Posterior cingulate gyrus (tissue), 11 donors: ENCODE data around the gene ZNF407.
A peak's percentile ranks its signal among the peaks of the same experiment; 100 is the strongest.
"Not testable (repeated sequence)": the region's sequence is repeated elsewhere in the genome, so short reads cannot be mapped to it uniquely, and the experiment has no call there.

Experiments
- DNase-seq, 10 donors: peaks; one replicate each; pipeline versions ENCODE4 v3.0.0 to v3.0.0-alpha.2; 2020 to 2021; ENCODE audit warnings: mixed read lengths in 3 of 10
- intact Hi-C: fragments of 100-400 bp; cut with DNase I; formaldehyde crosslinking; loops from one replicate; pipeline ENCODE4 v1.15.1; 2023

ZNF407 gene

DNA sequence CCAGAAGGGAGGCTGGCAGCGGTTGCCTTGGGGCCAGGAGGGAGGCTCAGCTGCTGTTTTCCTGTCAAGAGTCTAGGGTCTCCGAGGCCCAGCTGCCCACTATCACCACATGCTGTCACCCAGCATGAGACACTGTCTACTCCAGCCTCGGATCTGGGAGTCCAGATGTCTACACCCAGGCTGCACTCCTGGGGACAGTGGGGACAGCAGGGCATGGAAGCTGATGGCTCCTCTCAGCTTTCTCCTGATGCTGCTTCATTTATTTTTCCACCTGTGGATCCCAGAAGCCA is 477.3 kb downstream of the ZNF407 start:
- intact Hi-C loops, result no loop called here
- DNase-seq, result peak in 1 of 10 donors; percentile 26

DNA sequence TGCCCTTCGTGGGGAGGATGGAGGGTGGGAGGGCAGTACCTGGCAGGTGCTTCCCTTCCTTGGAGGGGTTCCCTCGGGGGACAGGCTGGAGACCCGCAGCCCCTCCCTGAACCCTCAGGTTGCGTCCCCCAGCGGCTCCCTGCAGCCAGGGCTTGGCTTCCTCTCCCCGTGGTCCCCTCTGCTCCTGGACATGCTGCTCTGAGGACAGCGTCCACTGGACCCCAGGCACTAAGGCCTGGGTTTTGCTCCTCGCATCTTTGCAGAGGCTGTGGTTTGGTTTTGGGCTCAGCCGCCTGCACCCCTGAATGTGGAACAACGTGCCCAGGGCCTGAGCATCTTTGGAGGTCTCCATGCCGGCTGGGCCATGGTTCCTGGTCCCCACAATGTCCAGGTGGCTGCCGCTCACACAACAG is 477.8 kb downstream of the ZNF407 start:
- intact Hi-C loops, result no loop called here
- no peak for DNase-seq

DNA sequence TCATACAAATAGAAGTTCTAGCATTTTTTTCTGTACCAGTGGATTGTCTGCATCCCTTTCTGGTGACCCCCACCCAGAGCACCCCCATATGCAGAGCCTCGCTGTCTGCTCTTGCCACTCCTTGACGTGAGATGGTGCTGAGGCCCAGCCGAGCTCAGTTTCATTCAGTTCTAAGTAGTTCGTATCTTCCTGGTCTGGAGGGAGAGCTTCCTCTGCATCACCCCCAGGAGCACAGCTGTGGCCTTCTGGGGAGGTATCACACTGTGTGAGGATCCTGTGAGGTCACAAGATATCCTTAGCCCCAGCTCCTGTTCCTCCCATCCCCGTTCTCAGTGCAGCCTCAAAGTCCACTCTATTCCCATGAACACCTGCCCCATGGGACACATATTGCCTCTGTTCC is 478.6 kb downstream of the ZNF407 start:
- no peak for DNase-seq
- intact Hi-C loops, result no loop called here

DNA sequence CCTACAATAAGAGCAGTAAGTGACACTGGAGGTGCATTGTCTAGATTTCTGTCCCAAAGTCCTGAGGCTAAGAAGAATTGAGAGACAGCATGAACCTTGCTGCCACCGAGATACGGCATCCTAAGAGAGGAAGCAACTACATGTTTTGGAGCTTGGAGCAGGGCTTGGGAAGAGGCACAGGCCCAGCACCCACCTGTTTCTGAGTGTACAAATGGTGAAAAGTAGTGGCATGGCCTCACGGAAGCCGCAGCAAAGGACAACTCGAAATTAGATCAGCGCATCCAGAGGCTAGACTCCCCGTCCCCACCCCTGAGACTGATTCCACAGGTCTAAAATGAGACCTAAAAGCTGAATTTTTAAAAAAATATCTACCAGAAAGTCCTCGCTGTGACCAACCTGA is 483.8 kb downstream of the ZNF407 start:
- intact Hi-C loops, result no loop called here
- peak in 1 of 10 donors; percentile 48 for DNase-seq

DNA sequence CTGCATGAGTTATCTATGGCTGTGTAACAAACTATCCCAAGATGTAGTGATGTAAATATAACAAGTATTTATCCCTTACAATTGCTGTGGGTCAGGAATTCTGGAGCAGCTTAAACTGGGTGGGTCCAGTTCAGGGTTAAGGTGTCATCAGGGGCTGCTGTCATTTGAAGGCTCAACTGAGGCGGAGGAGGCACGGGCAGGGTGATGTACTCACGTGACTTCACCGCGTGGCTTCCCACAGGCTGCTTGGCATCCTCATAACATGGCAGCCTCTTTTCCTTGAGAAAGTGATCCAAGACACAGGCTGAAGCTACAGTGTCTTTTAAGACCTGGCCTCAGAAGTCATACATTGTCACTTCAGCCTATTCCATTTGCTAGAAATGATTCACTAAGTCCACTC is 485.5 kb downstream of the ZNF407 start:
- no peak for DNase-seq
- intact Hi-C loops, result no loop called here

DNA sequence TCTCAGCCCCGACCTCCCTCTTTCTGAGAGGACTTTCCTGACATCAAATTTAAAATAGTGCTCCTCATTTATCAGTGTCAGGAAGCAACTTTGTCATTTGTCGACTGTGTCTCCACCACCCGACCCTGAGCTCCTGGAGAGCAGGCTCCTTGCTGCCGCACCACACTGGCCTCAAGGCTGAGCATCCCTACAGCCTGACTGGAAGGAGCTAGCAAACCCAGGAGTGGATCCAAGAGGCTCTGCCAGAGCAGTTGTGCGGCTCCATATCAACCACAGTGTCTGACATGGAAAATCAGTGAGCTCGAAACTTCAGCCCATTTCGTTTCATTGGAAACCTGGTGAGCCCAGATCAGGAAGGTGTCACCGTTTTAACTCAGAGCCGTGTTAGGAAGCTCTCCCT is 486.1 kb downstream of the ZNF407 start:
- intact Hi-C loops, result no loop called here
- DNase-seq, result peak in 1 of 10 donors; percentile 36

DNA sequence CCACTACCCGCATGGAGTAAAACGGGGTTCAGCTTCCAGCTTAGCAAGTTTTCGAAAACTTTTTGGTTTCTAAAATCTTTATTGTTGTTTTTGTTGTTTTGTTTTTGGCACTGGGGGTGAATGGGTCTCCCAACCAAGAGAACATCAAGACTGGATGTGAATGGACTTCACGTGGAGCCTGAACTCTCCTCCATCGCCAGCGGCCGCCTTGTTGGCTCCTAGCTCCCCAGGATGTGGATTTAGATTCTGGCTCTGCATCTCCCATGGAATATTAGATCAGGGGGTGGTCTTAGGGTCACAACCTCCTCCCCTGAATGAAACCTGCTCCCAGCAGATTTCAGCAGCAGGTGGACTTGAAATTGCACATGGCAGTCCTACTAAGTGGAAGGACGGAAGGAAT is 488.0 kb downstream of the ZNF407 start:
- intact Hi-C loops, result not testable (repeated sequence)

DNA sequence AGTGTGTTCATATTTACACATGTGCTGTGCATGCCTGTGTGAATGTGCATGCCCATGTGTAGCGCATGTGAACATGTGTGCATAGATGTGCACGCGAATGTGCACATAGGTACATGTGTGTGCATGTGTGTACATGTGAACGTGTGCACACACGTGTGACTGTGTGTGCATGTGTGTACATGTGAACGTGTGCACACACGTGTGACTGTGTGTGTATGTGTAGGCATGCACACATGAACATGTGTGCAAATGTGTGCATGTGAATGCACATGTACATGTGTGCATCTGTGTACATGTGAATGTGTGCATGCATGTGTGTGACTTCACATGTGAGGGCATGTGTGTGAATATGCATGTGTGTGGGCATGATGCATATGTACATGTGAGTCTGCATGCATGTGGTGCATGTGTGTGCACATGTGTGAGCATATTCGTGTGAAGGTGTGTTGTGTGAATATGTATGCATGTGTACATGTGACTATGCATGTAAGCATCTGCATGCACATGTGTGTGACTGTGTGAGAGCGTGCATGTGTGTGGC is 488.9 kb downstream of the ZNF407 start:
- no peak for DNase-seq
- intact Hi-C loops, result no loop called here

More for the DNA sequence above, 488.0 kb downstream of the ZNF407 start:
- peak in 2 of 10 donors; percentile 67 to 71 for DNase-seq

DNA sequence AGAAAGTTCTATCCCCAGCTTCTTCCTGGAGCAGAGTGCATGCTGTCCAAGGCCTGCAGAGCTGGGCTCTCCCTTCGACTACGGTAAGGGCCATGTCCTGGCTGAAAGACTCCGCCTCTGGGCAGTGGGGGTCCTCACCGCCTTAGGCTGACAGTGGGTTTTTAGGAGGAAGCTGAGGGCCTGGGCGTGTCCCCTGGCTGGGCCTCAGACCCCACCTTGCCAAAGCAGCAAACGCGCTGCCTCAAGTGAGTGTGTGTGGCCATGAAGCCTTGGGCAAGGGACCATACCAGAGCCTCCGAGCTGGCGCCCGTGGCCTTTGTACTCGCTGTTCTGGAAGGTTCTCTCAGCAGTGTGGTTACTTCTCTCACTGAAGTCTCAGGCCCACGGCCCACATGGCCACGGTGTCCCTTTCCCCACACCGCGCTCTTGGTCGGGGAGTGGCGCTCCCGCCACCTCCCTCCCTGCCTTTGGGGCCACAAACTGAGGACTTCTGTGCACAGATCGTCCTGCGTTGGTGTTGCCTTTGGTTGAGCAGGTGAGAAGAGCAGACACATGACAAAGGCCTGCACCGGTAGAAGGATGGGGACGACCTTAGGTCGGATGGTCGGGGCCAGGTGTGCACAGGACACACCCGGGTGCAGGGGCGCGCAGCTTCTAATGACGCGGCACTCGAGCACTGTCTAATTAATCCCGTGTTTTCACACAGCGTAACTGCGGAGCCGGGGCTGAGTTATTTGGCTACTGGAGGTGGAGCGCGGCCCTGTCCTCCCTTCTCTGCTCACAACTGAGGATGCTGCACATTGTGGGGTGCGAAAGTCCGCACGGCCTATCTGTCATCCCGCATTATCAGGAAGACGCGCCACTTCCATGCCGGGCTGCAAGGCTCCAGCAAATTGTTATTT is 489.7 kb downstream of the ZNF407 start:
- peak in 2 of 10 donors; percentile 66 to 77 for DNase-seq
- intact Hi-C loops, result no loop called here

DNA sequence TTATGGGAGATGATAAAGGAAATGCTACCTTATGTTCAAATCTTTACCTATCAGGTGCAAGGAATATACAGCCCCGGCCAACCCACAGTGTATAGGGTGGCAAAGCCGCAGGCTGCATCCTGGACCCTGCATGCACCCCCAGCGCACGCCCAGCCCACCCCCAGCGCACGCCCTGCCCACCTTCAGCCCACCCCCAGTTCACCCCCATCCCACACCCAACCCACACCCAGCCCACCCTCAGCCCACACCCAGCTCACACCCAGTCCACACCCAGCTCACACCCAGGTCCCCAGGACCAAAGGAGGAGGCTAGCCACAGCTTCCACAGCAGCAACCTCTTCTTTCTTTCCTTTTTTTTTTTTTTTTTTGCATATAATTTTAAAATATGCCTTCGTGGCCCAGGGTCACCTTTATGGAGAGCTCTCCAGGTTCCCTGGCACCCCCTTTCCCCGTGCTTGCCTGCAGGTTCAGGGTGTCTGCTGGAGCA is 490.4 kb downstream of the ZNF407 start:
- intact Hi-C loops, result no loop called here
- DNase-seq, result peak in 1 of 10 donors; percentile 55

DNA sequence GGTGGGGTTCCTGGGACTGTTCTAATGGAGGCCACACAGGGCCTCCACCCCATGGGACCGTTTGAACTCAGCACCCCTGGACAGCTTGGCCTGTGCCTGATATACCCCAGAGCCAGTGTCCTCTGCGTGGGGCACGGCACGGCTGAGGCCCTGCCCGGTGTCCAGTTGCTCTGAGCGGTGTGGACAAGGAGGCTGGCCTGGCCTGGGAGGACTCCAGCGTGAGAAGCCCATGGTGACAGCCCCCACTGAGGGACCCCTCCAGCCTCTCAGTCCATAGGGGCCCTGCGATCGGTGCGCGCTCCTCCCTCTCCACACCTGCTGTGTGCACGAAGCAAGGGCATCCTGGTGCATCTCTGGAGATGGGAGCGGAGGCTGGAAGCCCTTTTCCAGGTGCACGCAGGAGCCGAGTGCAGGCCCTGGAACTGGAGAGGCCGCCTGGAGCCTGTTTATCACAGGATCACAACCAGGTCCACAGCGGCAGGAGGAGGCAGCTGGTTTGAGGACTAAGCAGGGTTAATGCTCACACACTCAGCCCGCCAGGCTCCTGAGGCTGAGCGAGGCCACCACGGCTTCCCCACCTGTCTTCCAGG is 491.0 kb downstream of the ZNF407 start:
- intact Hi-C loops, result no loop called here
- DNase-seq, result peak in 2 of 10 donors; percentile 67 to 75

DNA sequence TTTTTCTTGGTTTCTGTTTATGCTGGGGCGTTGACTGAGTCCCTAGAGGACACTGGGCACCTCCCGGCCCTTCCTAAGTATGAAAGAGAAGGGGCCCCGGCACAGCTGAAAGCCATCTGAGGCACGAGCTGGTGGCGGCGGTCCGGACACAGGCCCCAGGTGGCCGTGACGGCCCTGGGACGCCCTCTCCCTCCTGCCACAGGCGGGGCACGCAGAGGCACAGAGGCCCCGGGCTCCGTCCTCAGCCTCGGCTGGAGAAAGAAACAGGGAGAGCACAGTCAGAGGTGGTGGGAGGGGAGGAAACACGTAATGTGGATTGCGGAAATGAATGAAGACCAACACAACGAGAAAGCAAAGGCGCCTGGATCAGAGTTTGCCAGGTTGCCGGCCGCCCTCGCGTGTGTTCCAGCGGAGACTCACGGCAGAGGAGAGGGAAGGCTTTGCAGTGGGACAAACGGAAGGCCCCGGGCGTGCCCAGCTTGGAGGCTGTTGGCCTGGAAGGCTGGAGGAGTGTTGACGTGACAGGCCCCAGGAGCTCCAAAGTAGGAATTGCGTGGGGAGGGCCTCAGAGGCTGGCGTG is 492.2 kb downstream of the ZNF407 start:
- intact Hi-C loops, result no loop called here
- DNase-seq, result peak in 2 of 10 donors; percentile 62 to 67

DNA sequence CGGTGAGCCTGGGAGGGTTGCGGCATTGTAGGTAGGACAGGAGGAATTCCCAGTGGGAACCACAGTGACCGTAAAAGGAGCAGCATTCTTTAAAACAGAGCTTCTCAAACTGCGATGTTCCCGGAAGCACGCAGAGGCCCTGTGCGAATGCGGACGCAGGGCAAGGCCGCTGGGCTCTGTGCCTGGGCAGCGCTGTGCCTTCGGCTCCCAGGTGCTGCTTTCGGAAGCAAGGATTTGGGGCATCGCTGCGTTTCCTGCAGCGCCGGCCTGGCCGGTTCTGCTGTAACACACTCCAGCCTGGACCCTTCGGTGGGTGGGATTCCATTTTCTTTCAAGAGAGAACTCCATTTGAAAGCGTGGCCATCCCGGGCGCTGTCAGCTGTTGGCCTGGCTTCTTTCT is 492.7 kb downstream of the ZNF407 start:
- peak in 1 of 10 donors; percentile 75 for DNase-seq
- intact Hi-C loops, result no loop called here

DNA sequence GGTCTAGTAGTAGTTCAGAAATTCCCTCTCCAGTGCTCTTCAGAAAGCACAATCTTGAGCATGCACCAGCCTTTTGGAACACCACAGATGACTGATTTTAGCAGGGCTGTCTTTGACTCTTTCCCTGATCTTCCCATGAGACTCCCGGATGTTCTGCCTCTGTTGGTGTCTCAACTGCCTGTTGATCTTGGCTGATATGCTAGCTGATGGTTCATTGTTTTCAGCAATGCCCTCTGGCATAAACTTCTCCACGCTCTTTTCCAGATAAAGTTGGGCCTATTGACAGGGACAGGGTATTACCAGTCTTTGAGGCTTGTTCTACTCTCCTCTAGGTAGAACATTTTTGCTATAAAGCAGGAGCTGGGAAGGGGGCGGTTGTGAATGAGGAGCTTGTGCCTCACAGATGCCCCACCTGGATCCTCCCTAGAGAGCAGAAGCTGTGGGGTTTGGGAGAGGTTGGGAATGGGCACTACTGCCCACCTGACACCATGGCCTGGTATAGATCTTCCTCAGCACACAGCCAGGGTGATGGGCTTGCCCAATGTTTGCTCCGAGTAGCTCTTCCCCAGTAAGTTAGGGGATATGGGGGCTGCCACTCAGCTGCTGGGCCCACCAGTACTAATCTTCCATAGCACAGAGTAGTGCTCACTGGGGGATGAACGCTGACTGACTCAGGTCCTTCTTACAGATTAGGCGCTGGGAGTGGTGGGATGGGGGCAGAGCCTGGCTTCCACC is 500.0 kb downstream of the ZNF407 start:
- peak in 1 of 10 donors; percentile 43 for DNase-seq
- intact Hi-C loops, result no loop called here

DNA sequence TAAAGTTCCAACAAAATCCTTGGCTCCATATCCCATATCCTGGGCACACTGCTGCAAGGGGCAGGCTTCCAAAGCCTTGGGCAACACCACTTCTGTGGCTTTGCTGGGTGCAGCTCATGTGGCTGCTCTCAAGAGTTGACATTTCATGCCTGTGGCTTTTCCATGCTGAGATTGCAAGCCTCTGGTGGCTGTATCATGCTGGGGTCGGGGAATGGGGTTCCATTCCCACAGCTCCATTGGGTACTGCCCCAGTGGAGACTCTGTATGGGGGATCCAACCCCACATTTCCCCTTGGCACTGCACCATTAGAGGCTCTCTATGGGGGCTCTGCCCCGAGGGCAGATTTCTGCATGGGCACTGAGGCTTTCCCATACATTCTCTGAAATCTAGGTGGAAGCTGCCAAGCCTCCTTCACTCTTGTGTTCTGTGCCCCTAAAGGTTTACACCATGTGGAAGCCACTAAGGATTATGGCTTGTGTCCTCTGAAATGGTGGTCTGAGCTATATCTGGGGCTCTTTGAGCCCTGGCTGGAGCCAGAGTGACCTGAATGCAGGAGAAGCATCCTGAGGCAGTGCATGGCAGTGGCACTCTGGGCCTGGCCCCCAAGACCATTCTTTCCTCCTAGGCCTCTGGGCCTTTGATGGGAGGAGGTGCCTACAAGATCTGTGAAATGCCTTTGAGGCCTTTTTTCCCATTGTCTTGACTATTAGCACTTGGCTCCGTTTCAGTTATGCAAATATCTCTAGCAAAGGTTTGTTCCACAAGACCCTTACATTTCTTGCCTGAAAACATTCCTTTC is 503.4 kb downstream of the ZNF407 start:
- no peak for DNase-seq

DNA sequence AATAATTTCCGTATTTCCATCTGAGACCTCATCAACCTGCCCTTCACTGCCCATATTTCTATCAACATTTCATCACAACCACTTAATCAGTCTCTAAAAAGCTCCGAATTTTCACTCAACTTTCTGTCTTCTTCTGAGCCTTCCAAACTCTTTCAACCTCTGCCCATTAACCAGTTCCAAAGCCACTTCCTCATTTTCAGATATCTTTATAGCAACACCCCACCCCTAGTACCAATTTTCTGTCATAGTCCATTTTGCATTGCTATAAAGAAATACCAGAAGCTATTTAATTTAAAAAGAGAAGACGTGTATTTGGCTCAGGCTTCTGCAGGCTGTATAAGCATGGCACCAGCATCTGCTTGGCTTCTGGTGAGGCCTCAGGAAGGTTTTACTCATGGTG is 504.2 kb downstream of the ZNF407 start:
- intact Hi-C loops, result no loop called here
- DNase-seq, result no peak

More for the DNA sequence above, 503.4 kb downstream of the ZNF407 start:
- intact Hi-C loops, result no loop called here

DNA sequence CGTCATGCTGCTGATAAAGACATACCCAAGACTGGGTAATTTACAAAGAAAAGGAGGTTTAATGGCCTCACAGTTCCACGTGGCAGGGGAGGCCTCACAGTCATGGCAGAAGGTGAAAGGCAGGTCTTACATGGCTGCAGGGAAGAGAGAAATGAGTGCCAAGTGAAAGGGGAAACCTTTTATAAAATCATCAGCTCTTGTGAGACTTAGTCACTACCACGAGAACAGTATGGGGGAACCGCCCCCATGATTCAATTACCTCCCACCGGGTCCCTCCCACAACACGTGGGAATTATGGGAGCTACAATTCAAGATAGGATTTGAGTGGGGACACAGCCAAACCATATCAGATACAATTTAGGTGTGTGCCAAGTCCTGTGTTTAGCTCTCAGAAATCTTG is 506.4 kb downstream of the ZNF407 start:
- intact Hi-C loops, DNase-seq: not testable (repeated sequence)

DNA sequence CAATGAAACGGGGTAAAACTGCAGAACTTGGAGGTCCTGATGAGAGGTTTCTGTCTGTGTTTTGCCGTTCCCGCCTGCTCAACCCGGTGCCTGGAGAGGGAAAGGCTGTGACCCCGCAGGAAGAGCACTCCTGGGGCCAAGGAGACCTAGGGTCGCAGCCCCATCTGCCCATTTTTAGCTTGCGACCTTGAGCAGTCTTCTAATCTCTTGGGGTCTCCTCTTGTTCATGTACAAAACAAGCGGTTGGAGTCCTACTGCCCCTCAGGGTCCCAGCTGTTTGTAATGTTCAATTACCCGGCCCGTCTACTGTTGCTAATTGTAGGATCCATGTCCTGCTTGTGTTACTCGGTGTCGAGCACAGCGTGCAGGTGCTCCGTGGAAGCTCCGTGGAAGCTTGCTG is 506.8 kb downstream of the ZNF407 start:
- intact Hi-C loops, result no loop called here

DNA sequence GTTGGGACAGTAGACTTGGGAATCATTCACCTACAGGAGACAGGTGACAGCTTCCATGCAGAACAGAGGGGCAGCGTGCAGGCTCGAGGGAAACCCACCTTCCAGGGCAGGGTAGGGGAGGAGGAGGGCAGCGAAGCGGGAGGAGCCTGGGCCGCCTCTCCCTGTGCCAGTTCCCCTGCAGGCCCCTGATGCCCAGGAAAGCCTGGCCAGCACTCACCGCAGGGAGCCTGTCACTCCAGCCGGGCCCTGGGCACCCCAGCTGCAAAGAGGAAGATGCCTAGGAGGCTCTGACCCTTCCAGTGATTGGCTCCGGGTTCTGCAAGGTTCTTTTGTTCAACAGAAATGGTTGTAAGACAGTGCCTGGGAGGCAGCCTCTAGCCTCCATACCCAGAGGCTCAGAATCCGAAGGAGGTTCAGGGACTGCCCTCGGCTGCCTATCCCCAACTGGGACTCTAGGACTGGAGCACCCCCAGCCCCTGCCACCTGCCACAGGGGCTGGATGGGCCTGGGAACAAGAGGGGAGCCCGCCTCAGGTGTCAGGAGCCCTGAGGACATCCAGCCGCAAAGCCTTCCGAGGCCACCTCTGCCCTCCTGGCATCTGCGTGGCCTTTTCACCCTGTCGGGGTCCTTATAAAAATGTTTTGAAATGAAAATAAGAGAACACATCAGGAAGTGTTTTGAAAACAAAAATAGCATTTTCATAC is 508.0 kb downstream of the ZNF407 start:
- intact Hi-C loops, result no loop called here
- peak in 1 of 10 donors; percentile 75 for DNase-seq

More for the DNA sequence above, 506.8 kb downstream of the ZNF407 start:
- peak in 1 of 10 donors; percentile 33 for DNase-seq
